ENCODE measurements around the gene SCAMP4.
"Not testable (repeated sequence)": the region's sequence is repeated elsewhere in the genome, so short reads cannot be mapped to it uniquely, and the experiment has no call there.

Gene SCAMP4

GRCh38 chr19:1883784-1884183 is 21.4 kb upstream of the SCAMP4 start:
- no peak for DNase-seq

- DNase-seq, result no peak
These were observed 20.9 kb upstream of the SCAMP4 start for GRCh38 chr19:1884291-1884718.

GRCh38 chr19:1884719-1885334 is 20.4 kb upstream of the SCAMP4 start:
- no peak for DNase-seq

GRCh38 chr19:1885398-1886119 is 19.6 kb upstream of the SCAMP4 start, which contains the start of gene ABHD17A:
TSS of gene ABHD17A (minus strand) at chr19:1885496. CDS start at chr19:1881566, 3,930 bp downstream.
- peak; percentile 61 for DNase-seq

- DNase-seq, result not testable (repeated sequence)
These were observed 18.8 kb upstream of the SCAMP4 start for GRCh38 chr19:1886360-1886759.

- no peak for DNase-seq
These were observed 16.8 kb upstream of the SCAMP4 start for GRCh38 chr19:1888385-1888784.

GRCh38 chr19:1889907-1890306 is 15.3 kb upstream of the SCAMP4 start:
- no peak for DNase-seq

GRCh38 chr19:1893791-1894190 is 11.4 kb upstream of the SCAMP4 start:
- no peak for DNase-seq

- DNase-seq, result no peak
These were observed 8.7 kb upstream of the SCAMP4 start for GRCh38 chr19:1896508-1896907.

GRCh38 chr19:1901940-1902404 is 3.2 kb upstream of the SCAMP4 start:
- no peak for DNase-seq

GRCh38 chr19:1902923-1903322 is 2.3 kb upstream of the SCAMP4 start:
- DNase-seq, result no peak

GRCh38 chr19:1904860-1905109 is 414 bp upstream of the SCAMP4 start:
- DNase-seq, result no peak

- no peak for DNase-seq
These were observed 720 bp downstream of the SCAMP4 start for GRCh38 chr19:1905863-1906375.

- DNase-seq, result no peak
These were observed 1.9 kb downstream of the SCAMP4 start for GRCh38 chr19:1906985-1907562.

- DNase-seq, result no peak
These were observed 2.6 kb downstream of the SCAMP4 start for GRCh38 chr19:1907563-1908363.

GRCh38 chr19:1908364-1908678 is 3.1 kb downstream of the SCAMP4 start:
- no peak for DNase-seq

- no peak for DNase-seq
These were observed 4.5 kb downstream of the SCAMP4 start for GRCh38 chr19:1909761-1910080.

GRCh38 chr19:1910177-1910576 is 5.0 kb downstream of the SCAMP4 start:
- DNase-seq, result no peak

- no peak for DNase-seq
These were observed 5.9 kb downstream of the SCAMP4 start for GRCh38 chr19:1911098-1911497.

GRCh38 chr19:1911995-1912394 is 6.8 kb downstream of the SCAMP4 start:
- DNase-seq, result no peak

- no peak for DNase-seq
These were observed 7.7 kb downstream of the SCAMP4 start for GRCh38 chr19:1912760-1913505.

- DNase-seq, result no peak
These were observed 8.8 kb downstream of the SCAMP4 start for GRCh38 chr19:1913781-1914577.
